ENCODE measurements around the gene BPTF.

The BPTF gene

DNA sequence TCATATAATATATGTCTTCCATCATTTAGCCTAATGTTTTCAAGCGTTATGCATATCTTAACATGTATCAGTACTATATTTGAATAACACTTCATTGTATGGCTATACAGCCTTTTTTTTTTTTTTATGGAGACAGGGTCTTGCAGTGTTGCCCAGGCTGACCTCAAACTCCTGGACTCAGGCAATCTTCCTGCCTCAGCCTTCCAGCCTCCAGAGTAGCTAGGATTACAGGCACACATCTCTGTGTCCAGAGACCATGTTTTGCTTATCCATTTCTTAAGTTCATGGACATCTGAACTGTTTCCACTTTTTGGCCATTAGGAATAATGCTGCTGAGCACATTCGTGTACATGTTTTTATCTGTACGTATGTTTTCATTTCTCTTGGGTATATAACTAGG lies 7.8 kb downstream of the BPTF start:
- no peaks in the 10 kb centered on the region for H3K27me3 ChIP-seq (ENCODE audit: insufficient read depth, low read depth, severe bottlenecking)
- peaks cover 8% of the 10 kb centered on the region for H3K36me3 ChIP-seq
- no peaks in the 10 kb centered on the region for H3K9me3 ChIP-seq (ENCODE audit: severe bottlenecking)
- no peak overlapping the region for H3K4me3 ChIP-seq (ENCODE audit: low read depth, low read length)
- DNase-seq: no peak
- no peak overlapping the region for H3K27ac ChIP-seq
- TF ChIP-seq, protein P1, sequence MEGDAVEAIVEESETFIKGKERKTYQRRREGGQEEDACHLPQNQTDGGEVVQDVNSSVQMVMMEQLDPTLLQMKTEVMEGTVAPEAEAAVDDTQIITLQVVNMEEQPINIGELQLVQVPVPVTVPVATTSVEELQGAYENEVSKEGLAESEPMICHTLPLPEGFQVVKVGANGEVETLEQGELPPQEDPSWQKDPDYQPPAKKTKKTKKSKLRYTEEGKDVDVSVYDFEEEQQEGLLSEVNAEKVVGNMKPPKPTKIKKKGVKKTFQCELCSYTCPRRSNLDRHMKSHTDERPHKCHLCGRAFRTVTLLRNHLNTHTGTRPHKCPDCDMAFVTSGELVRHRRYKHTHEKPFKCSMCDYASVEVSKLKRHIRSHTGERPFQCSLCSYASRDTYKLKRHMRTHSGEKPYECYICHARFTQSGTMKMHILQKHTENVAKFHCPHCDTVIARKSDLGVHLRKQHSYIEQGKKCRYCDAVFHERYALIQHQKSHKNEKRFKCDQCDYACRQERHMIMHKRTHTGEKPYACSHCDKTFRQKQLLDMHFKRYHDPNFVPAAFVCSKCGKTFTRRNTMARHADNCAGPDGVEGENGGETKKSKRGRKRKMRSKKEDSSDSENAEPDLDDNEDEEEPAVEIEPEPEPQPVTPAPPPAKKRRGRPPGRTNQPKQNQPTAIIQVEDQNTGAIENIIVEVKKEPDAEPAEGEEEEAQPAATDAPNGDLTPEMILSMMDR (IDR thresholded peaks at IDR 0.05; ENCODE audit: low read depth, low read length): no peak

DNA sequence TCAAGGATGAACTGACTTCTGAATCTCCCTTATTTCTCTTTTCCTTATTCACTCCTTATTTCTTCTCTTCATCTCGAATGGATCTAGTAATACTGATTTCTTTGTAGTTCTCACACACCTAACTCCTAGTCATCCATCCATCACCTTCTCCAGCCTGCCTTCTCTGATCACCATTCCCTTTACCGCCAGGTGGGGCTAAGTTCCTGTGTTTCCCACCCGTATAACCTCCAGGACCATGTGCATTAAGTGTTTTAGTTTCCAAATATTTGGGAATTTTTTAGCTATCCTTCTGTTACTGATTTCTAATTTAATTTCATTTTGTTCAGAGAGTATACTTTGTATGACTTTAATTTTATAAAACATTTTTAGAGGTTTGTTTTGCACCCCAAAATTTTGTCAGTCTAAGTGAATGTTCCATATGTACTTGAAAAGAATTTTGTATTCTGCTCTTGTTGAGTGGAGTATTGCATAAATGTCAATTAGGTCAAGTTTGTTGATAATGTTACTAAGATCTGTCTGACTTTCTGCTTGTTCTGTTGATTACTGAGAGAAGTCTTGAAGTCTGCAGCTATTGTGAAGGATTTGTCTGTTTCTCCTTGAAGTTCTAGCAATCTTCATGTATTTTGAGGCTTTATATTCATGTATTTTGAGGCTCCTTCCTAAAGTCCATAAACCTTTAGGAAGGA lies 8.8 kb downstream of the BPTF start:
- no peaks in the 10 kb centered on the region for H3K27me3 ChIP-seq (ENCODE audit: insufficient read depth, low read depth, severe bottlenecking)
- H3K9me3 ChIP-seq (ENCODE audit: severe bottlenecking): no peaks in the 10 kb centered on the region
- H3K4me3 ChIP-seq (ENCODE audit: low read depth, low read length): no peak overlapping the region
- TF ChIP-seq, protein P1 (IDR thresholded peaks at IDR 0.05; ENCODE audit: low read depth, low read length): no peak
- no peak for DNase-seq
- H3K36me3 ChIP-seq: peaks cover 6% of the 10 kb centered on the region
- H3K27ac ChIP-seq: no peak overlapping the region

DNA sequence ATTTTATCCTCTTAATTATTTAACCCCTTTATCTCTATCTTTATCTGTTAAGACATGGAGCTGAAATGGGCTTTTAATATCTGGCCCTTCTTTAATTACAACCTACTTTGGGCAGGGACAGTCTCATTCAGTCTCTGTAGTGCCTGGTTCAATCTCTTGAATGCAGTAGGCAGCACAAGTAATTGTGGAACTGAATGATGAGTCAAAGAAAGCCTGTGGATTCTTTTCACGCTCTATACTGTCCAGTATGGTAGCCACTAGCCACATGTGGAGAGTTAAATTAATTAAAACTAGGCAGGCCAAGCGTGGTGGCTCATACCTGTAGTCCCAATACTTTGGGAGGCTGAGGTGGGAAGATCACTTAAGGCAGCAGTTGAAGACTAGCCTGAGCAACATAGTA lies 9.3 kb downstream of the BPTF start:
- DNase-seq: no peak
- Histone ChIP-seq H3K27me3 (ENCODE audit: insufficient read depth, low read depth, severe bottlenecking) (no peaks in the 10 kb centered on the region), H3K36me3 (peaks cover 6% of the 10 kb centered on the region), H3K4me3 (ENCODE audit: low read depth, low read length) (no peak overlapping the region), H3K9me3 (ENCODE audit: severe bottlenecking) (no peaks in the 10 kb centered on the region), H3K27ac (no peak overlapping the region)
- TF ChIP-seq, protein P1 (IDR thresholded peaks at IDR 0.05; ENCODE audit: low read depth, low read length): no peak

DNA sequence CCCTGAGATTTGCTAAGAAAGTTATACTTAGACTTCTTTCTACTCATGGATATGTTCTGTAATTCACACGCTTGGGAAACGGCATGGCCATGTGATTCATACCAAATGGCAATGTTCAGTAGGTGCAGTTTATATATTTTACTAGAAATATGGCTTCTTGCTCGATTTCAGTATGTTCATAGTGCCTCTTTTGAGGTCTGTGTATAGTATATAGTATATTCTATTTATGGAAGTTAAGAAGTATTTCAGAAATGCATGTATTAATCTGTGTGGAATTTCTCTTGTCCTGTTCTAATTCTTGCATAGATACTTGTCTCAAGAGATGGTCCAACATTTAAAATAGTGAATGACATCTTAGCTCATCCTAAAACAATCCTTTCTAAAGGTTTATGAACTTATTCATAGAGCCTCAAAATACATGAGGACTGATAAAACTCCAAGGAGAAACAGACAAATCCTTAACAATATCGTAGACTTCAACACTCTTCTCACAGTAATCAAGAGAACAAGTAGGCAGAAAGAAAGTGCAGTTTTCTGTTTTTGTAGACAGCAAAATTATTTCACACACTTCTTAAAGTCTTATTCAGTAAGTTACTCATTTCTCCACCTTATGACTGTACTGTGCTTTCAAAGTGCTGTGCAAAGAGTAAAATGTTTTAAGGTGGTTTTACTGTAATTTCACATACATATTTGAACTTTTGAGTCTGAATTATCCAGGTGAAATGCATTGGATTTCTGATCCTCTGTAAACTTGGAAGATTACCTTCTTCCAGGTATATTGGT lies 11.1 kb downstream of the BPTF start:
- no peak for DNase-seq
- TF ChIP-seq, protein P1 (IDR thresholded peaks at IDR 0.05; ENCODE audit: low read depth, low read length): no peak
- Histone ChIP-seq H3K36me3 (peaks cover 8% of the 10 kb centered on the region), H3K27ac (no peak overlapping the region), H3K9me3 (ENCODE audit: severe bottlenecking) (no peaks in the 10 kb centered on the region), H3K4me3 (ENCODE audit: low read depth, low read length) (no peak overlapping the region), H3K27me3 (ENCODE audit: insufficient read depth, low read depth, severe bottlenecking) (no peaks in the 10 kb centered on the region)

DNA sequence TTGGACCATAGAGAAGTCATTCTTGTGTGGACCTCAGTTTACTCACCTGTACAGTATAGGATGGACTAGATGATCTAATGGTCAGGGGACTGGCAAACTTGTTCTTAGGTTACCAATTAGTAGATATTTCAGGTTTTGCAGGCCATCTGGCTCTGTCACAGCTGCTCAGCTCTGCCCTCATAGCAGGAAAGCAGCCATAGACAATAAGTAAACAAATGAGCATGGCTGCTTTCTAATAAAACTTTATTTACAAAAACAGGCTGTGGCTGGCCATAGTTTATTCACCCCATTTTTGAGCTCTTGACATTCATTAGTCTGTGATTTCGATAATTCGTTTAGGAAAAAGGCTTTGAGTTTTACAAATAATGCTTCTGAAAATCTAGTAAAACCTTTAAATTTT lies 12.7 kb downstream of the BPTF start:
- Histone ChIP-seq H3K4me3 (ENCODE audit: low read depth, low read length) (no peak overlapping the region), H3K9me3 (ENCODE audit: severe bottlenecking) (no peaks in the 10 kb centered on the region), H3K27ac (no peak overlapping the region), H3K36me3 (peaks cover 8% of the 10 kb centered on the region), H3K27me3 (ENCODE audit: insufficient read depth, low read depth, severe bottlenecking) (no peaks in the 10 kb centered on the region)
- no peak for DNase-seq
- TF ChIP-seq, protein P1 (IDR thresholded peaks at IDR 0.05; ENCODE audit: low read depth, low read length): no peak

All from WERI-Rb-1 (cell line).